ENCODE data around the gene RAB8B. TPM values are rescaled to one million over a fixed set of nuclear protein-coding genes. Genes with fewer than 3 reads are reported as not detected.
"Not testable (repeated sequence)": the region's sequence is repeated elsewhere in the genome, so short reads cannot be mapped to it uniquely, and the experiment has no call there.

RAB8B gene
- total RNA-seq, 4 donors from 2014 or later = 36.0 to 55.4 (median 50.0) TPM

DNA sequence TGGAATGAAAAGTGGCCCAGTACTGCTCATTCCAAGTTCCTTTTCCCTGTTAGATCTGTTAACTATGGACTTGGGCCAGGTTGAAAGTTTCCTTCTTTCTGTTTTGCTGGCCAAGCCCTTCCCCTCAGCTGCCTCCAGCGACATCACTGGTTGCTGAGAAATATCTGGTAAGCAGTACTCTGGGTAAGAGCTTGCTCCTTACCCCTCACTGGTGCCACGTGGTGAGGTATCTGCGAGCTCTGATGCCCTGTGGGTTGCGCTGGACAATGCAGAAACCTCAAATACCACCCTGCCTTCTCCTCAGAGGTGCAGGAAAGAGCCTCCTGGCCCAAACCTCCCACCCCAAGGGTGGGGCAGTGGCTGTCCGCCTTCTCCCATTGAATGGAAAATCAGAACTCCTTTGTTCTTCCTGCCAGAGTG lies 45.1 kb downstream of the RAB8B start:
- ATAC-seq (ENCODE audit: low FRiP score) (peak; percentile 24), DNase-seq (ENCODE audit: low spot score) (no peak)
- TF ChIP-seq, protein P1, sequence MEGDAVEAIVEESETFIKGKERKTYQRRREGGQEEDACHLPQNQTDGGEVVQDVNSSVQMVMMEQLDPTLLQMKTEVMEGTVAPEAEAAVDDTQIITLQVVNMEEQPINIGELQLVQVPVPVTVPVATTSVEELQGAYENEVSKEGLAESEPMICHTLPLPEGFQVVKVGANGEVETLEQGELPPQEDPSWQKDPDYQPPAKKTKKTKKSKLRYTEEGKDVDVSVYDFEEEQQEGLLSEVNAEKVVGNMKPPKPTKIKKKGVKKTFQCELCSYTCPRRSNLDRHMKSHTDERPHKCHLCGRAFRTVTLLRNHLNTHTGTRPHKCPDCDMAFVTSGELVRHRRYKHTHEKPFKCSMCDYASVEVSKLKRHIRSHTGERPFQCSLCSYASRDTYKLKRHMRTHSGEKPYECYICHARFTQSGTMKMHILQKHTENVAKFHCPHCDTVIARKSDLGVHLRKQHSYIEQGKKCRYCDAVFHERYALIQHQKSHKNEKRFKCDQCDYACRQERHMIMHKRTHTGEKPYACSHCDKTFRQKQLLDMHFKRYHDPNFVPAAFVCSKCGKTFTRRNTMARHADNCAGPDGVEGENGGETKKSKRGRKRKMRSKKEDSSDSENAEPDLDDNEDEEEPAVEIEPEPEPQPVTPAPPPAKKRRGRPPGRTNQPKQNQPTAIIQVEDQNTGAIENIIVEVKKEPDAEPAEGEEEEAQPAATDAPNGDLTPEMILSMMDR (IDR thresholded peaks at IDR 0.05) = no peak

DNA sequence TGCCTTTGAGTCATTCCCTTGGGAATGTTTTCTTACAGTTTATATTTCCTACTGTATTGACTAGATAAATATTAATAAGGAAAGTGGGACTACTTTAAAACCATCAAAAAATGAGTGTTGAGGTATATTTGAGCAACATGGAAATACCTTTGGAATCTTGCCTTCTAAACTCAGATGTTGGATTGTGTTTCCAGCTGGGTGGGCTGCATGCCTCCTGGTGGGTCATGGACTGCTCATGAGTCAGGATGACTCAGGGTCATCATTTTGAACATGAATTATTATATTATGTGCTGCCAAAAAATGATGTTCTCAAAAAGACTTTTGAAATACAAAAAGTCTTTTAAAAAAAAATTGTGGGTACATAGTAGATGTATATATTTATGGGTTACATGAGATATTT lies 46.9 kb downstream of the RAB8B start:
- TF ChIP-seq, protein P1 (IDR thresholded peaks at IDR 0.05) = no peak
- ATAC-seq (ENCODE audit: low FRiP score) (peak; percentile 57), DNase-seq (ENCODE audit: low spot score) (no peak)

DNA sequence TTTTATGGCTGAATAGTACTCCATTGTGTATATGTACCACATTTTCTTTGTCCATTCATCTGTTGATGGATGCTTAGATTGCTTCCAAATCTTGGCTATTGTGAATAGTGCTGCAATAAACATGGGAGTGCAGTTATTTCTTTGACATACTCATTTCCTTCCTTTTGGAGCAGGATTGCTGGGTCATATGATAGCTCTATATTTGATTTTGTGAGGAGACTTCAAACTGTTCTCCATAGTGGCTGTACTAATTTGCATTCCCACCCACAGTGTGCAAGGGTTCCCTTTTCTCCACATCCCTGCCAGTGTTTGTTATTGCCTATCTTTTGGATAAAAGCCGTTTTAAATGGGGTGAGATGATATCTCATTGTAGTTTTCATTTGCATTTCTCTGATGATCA lies 47.7 kb downstream of the RAB8B start:
- not testable (repeated sequence) for DNase-seq (ENCODE audit: low spot score); ATAC-seq (ENCODE audit: low FRiP score)

GRCh38 chr15:63238171-63238570 lies 48.8 kb downstream of the RAB8B start:
- TF ChIP-seq, protein P1 (IDR thresholded peaks at IDR 0.05) = no peak

GRCh38 chr15:63238796-63239195 lies 49.4 kb downstream of the RAB8B start:
- ATAC-seq (ENCODE audit: low FRiP score) (peak; percentile 87), DNase-seq (ENCODE audit: low spot score) (no peak)
- TF ChIP-seq, protein P1 (IDR thresholded peaks at IDR 0.05) = no peak

More at GRCh38 chr15:63238171-63238570, 48.8 kb downstream of the RAB8B start:
- ATAC-seq (ENCODE audit: low FRiP score) = no peak
- DNase-seq (ENCODE audit: low spot score) = no peak

DNA sequence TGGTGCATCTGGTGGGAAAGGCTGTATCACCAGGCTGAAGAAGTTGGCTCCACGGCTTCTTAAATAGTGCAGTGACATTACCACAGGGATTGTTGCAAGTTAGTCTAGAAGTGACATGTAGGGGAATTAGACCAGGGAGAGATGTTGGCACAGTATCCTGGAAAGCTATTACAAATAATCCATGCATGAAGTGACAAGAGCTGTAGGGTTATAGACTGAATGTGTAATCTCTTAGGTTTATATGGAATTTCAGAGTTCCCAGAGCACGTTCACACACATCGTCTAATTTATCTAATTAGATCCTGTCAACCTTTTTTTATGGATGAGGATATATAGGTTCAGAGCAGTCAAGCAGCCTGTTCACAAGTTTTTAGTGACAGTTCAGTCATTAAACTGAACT lies 50.7 kb downstream of the RAB8B start:
- no peak for DNase-seq (ENCODE audit: low spot score)
- ATAC-seq (ENCODE audit: low FRiP score) = no peak
- TF ChIP-seq, protein P1 (IDR thresholded peaks at IDR 0.05) = no peak

DNA sequence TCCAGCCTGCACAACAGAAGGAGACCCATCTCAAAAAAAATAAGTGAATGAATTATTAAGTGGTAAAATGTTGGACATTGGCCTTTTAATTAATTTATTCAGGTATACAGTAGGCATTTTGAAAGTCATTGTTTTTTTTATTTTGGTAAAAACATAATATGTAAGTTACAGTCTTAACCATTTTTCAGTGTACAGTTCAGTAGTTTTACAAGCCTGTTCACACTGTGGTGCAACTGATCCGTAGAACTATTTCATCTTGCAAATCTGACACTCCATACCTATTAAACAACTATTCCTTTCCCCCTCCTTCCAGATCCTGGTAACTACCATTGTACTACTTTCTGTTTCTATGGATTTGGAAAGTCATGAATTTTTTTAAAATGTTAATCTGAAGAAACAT lies 51.9 kb downstream of the RAB8B start:
- ATAC-seq (ENCODE audit: low FRiP score) = no peak
- TF ChIP-seq, protein P1 (IDR thresholded peaks at IDR 0.05) = no peak
- DNase-seq (ENCODE audit: low spot score) = no peak

GRCh38 chr15:63243101-63243500 lies 53.7 kb downstream of the RAB8B start:
- TF ChIP-seq, protein P1 (IDR thresholded peaks at IDR 0.05) = no peak
- no peak for ATAC-seq (ENCODE audit: low FRiP score)
- no peak for DNase-seq (ENCODE audit: low spot score)

Measured in omental fat pad (tissue), 4 donors.